ENCODE measurements around the gene CHID1. TPM values are rescaled to one million over a fixed set of nuclear protein-coding genes. Genes with fewer than 3 reads are reported as not detected.

Gene CHID1
- total and polyA plus RNA-seq, 2 of the 8 experiments (the other 6 are each of a cell fraction or from before 2014, with no cell fraction given) = 81.2 to 88.5 TPM

- TF ChIP-seq CHD7 (IDR thresholded peaks at IDR 0.05; ENCODE audit: insufficient replicate concordance, low read length) (no peak), SUZ12 (IDR thresholded peaks at IDR 0.05; ENCODE audit: low read length) (no peak), FOSL1 (IDR thresholded peaks at IDR 0.05; ENCODE audit: insufficient read depth, low read depth, low read length) (no peak), TEAD4 (IDR thresholded peaks at IDR 0.05; ENCODE audit: low read depth, low read length) (no peak), GTF2F1 (IDR thresholded peaks at IDR 0.05; ENCODE audit: borderline replicate concordance, low read depth, low read length) (no peak), SIN3A (conservative IDR thresholded peaks at IDR 0.05 in 1 of 2, IDR thresholded peaks at IDR 0.05 in 1 of 2; ENCODE audit: low read depth in 1 of 2, low read length in 2 of 2) (no peak), TBP (IDR thresholded peaks at IDR 0.05; ENCODE audit: low read depth, low read length) (no peak), EZH2 (IDR thresholded peaks at IDR 0.05; ENCODE audit: low read depth, low read length, severe bottlenecking) (no peak)
These were observed 73.2 kb downstream of the CHID1 start (continued) for GRCh38 chr11:837189-837989.
